Posterior vena cava (tissue), 2 donors: Measurements from ENCODE around the gene MAP7D1. TPM values are rescaled to one million over a fixed set of nuclear protein-coding genes. Genes with fewer than 3 reads are reported as not detected.
"Not testable (repeated sequence)": the region's sequence is repeated elsewhere in the genome, so short reads cannot be mapped to it uniquely, and the experiment has no call there.

ENCODE experiments used
- DNase-seq: peaks from one replicate; pipeline ENCODE4 v3.0.0-alpha.2; 2020; ENCODE audit warnings: low spot score
- intact Hi-C, 2 donors: fragments of 100-400 bp; cut with DNase I; formaldehyde crosslinking; loops; one replicate each; pipeline versions ENCODE4 v1.14.1 to v1.14.2; 2022 to 2023
- total RNA-seq, 2 donors: library from RNA; stranded (reverse); fragmentation: NEBNext Ultra II Directional; extraction: Animal tissue kit (Norgen Biotek cat#: 25700); gene quantifications; one replicate each; pipeline ENCODE4 v1.2.1, GENCODE V29; 2021
- donor health status: DM: yes; HTN: yes; CAD: no.
- donor health status: DM: yes; HTN: yes; CAD: no.

The MAP7D1 gene
- total RNA-seq, 2 donors from 2014 or later = 130 to 167 TPM

- DNase-seq = no peak
- intact Hi-C loops = no loop called here
These were observed 55.9 kb downstream of the MAP7D1 start for GRCh38 chr1:36211841-36212240.

GRCh38 chr1:36212782-36213181 is 56.8 kb downstream of the MAP7D1 start:
- DNase-seq = no peak
- intact Hi-C loops = no loop called here

GRCh38 chr1:36217670-36218069 is 61.7 kb downstream of the MAP7D1 start:
- intact Hi-C loops = no loop called here
- no peak for DNase-seq

GRCh38 chr1:36221901-36222300 is 65.9 kb downstream of the MAP7D1 start:
- DNase-seq, intact Hi-C loops: not testable (repeated sequence)

- DNase-seq = no peak
- intact Hi-C loops = no loop called here
These were observed 66.8 kb downstream of the MAP7D1 start for GRCh38 chr1:36222481-36223380.

GRCh38 chr1:36223381-36223995 is 67.5 kb downstream of the MAP7D1 start:
- no peak for DNase-seq
- intact Hi-C loops = no loop called here

- DNase-seq = peak; percentile 100
- intact Hi-C loops = no loop called here
These were observed 68.1 kb downstream of the MAP7D1 start, which contains the start of gene THRAP3 for GRCh38 chr1:36223996-36224536. THRAP3 (plus strand) TSS chr1:36224443; CDS start chr1:36282564, 58,121 bp downstream.

- DNase-seq = peak; percentile 94
- intact Hi-C loops = no loop called here
These were observed 68.8 kb downstream of the MAP7D1 start for GRCh38 chr1:36224537-36225282.

GRCh38 chr1:36225283-36225899 is 69.4 kb downstream of the MAP7D1 start:
- DNase-seq = no peak
- intact Hi-C loops = no loop called here

- intact Hi-C loops = loop anchor here in 1 of 2 donors (5.0 kb wide), 1 partner anchor 52 kb away; no protein-coding TSS in a partner anchor
These were observed 74.3 kb downstream of the MAP7D1 start for GRCh38 chr1:36230279-36230678.

More at GRCh38 chr1:36230279-36230678, 74.3 kb downstream of the MAP7D1 start:
- DNase-seq = not testable (repeated sequence)

Other genes with a start within 250 kb of the MAP7D1 start
- 10 to 100 TPM; 27.6 to 45.5 TPM for gene AGO3, start 225.1 kb upstream of the MAP7D1 start, total RNA-seq
- not detected for gene TEKT2, start 72.1 kb upstream of the MAP7D1 start, total RNA-seq
- 10 to 100 TPM; 16.4 to 18.6 TPM for gene ADPRS, start 67.3 kb upstream of the MAP7D1 start, total RNA-seq
- gene COL8A2, start 30.9 kb upstream of the MAP7D1 start, total RNA-seq = 10 to 100 TPM; 33.2 to 35.9 TPM
- gene TRAPPC3, start 6.7 kb upstream of the MAP7D1 start, total RNA-seq = 10 to 100 TPM; 51.4 to 54.7 TPM
- 10 to 100 TPM; 76.6 to 79.1 TPM for gene THRAP3, start 68.3 kb downstream of the MAP7D1 start, total RNA-seq
- gene SH3D21, start 150.2 kb downstream of the MAP7D1 start, total RNA-seq = 1 to 10 TPM; 1.6 to 2.8 TPM
- gene EVA1B, start 167.5 kb downstream of the MAP7D1 start, total RNA-seq = 10 to 100 TPM; 38.0 to 39.5 TPM
- gene STK40, start 229.8 kb downstream of the MAP7D1 start, total RNA-seq = 10 to 100 TPM; 68.5 to 94.8 TPM
- gene LSM10, start 241.7 kb downstream of the MAP7D1 start, total RNA-seq = 10 to 100 TPM; 30.7 to 34.8 TPM